ENCODE measurements around the gene ANO8. TPM values are rescaled to one million over a fixed set of nuclear protein-coding genes. Genes with fewer than 3 reads are reported as not detected.
A peak's percentile ranks its signal among the peaks of the same experiment; 100 is the strongest.

Gene ANO8
- total and polyA plus RNA-seq, 2 of the 13 experiments (the other 11 are each of a cell fraction or from before 2014, with no cell fraction given): 1.8 to 3.5 TPM

GRCh38 chr19:17334414-17335409, at the start of gene ANO8 (continued):
- TF ChIP-seq POGZ (CRISPR knock-in tag; IDR thresholded peaks at IDR 0.05): peak; percentile 48; the same call in 1 of the 2 replicates
- no peak for TF ChIP-seq CENPBD1 (CRISPR knock-in tag; IDR thresholded peaks at IDR 0.05; ENCODE audit: borderline replicate concordance, low read depth)
- TF ChIP-seq FIP1L1 (IDR thresholded peaks at IDR 0.05; ENCODE audit: borderline replicate concordance, insufficient read depth, low read depth, low read length): no peak
- TF ChIP-seq ZNF263 (CRISPR knock-in tag; IDR thresholded peaks at IDR 0.05): peak; percentile 48; the same call in 1 of the 2 replicates
- peak; percentile 91 for TF ChIP-seq KDM2A (CRISPR knock-in tag; IDR thresholded peaks at IDR 0.05; ENCODE audit: borderline replicate concordance, low read depth)
- TF ChIP-seq ZNF230 (CRISPR knock-in tag; IDR thresholded peaks at IDR 0.05): no peak
- TF ChIP-seq RAD21 (CRISPR knock-in tag; IDR thresholded peaks at IDR 0.05): peak; percentile 55
- no peak for TF ChIP-seq NKX3-1 (CRISPR knock-in tag; IDR thresholded peaks at IDR 0.05)
- TF ChIP-seq KLF15 (CRISPR knock-in tag; IDR thresholded peaks at IDR 0.05; ENCODE audit: borderline replicate concordance): no peak
- peak; percentile 85 for TF ChIP-seq ELF3 (CRISPR knock-in tag; IDR thresholded peaks at IDR 0.05)
- TF ChIP-seq ZNF713 (CRISPR knock-in tag; IDR thresholded peaks at IDR 0.05): no peak
- TF ChIP-seq ZMYM3 (CRISPR knock-in tag; IDR thresholded peaks at IDR 0.05): peak; percentile 87
- no peak for TF ChIP-seq ZNF101 (CRISPR knock-in tag; IDR thresholded peaks at IDR 0.05; ENCODE audit: borderline replicate concordance, low read depth)
- TF ChIP-seq, protein P1, sequence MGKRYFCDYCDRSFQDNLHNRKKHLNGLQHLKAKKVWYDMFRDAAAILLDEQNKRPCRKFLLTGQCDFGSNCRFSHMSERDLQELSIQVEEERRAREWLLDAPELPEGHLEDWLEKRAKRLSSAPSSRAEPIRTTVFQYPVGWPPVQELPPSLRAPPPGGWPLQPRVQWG (CRISPR knock-in tag; IDR thresholded peaks at IDR 0.05; ENCODE audit: borderline replicate concordance, low read depth): no peak
- TF ChIP-seq ZNF878 (CRISPR knock-in tag; IDR thresholded peaks at IDR 0.05): no peak
- TF ChIP-seq, protein P2, sequence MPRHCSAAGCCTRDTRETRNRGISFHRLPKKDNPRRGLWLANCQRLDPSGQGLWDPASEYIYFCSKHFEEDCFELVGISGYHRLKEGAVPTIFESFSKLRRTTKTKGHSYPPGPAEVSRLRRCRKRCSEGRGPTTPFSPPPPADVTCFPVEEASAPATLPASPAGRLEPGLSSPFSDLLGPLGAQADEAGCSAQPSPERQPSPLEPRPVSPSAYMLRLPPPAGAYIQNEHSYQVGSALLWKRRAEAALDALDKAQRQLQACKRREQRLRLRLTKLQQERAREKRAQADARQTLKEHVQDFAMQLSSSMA (CRISPR knock-in tag; IDR thresholded peaks at IDR 0.05): 0 out of 2 replicates have a peak, but pooled peaks have one; percentile 21
- TF ChIP-seq ZNF879 (CRISPR knock-in tag; IDR thresholded peaks at IDR 0.05): no peak
- no peak for TF ChIP-seq ZBTB1 (CRISPR knock-in tag; IDR thresholded peaks at IDR 0.05; ENCODE audit: borderline replicate concordance)
- TF ChIP-seq DDIT3 (CRISPR knock-in tag; IDR thresholded peaks at IDR 0.05): no peak
- TF ChIP-seq KLF11 (CRISPR knock-in tag; IDR thresholded peaks at IDR 0.05): 0 out of 2 replicates have a peak, but pooled peaks have one; percentile 25
- TF ChIP-seq ZNF691 (CRISPR knock-in tag; IDR thresholded peaks at IDR 0.05; ENCODE audit: borderline replicate concordance, low read depth): 0 out of 2 replicates have a peak, but pooled peaks have one; percentile 78
- TF ChIP-seq RXRA (CRISPR knock-in tag; IDR thresholded peaks at IDR 0.05): peak; percentile 46; the same call in 1 of the 2 replicates
- TF ChIP-seq KAT7 (CRISPR knock-in tag; IDR thresholded peaks at IDR 0.05; ENCODE audit: borderline replicate concordance): peak; percentile 67; the same call in 1 of the 2 replicates
- TF ChIP-seq ZNF333 (CRISPR knock-in tag; IDR thresholded peaks at IDR 0.05; ENCODE audit: borderline replicate concordance): peak; percentile 31; the same call in 1 of the 2 replicates
- no peak for TF ChIP-seq ZBTB33 (CRISPR knock-in tag; IDR thresholded peaks at IDR 0.05)
